PC-3 (cell line): ENCODE data around the gene HYAL1. TPM values are rescaled to one million over a fixed set of nuclear protein-coding genes. Genes with fewer than 3 reads are reported as not detected.

Source experiments
- ATAC-seq: fragments of 200-7000 bp; cut with Tn5 transposase; 2 replicates; pipeline ENCODE4 v1.9.1; 2020; ENCODE audit warnings: mild to moderate bottlenecking, moderate library complexity
- BruUV-seq: library from RNA; stranded (reverse); fragments of 400-500 nt; replicated peaks from 2 replicates; lab custom pipeline; 2021; lab: Mats Ljungman, UMichigan
- CTCF ChIA-PET: fragments of 300-600 bp; sonication (Branson Sonifier 250); formaldehyde crosslinking; loops from one replicate; lab custom pipeline; 2022; ENCODE audit warnings: antibody characterized with exemption; lab: Charles Lee
- POLR2A ChIA-PET: fragments of 300-600 bp; sonication (Branson Sonifier 250); formaldehyde crosslinking; loops from one replicate; lab custom pipeline; 2022; ENCODE audit warnings: antibody characterized with exemption; ENCODE audit not compliant: unreplicated experiment; lab: Charles Lee
- DNase-seq: peaks from one replicate; pipeline ENCODE4 v3.0.0-alpha.2; 2015
- H2AFZ ChIP-seq: fragments of 300-600 bp; sonication (generic); 2 replicates; pipeline ENCODE4 v1.6.0; 2016; ENCODE audit warnings: antibody characterized with exemption, low read length
- H3F3A ChIP-seq: fragments of 300-600 bp; sonication (generic); one replicate; pipeline ENCODE4 v1.6.0; 2017; ENCODE audit warnings: antibody characterized with exemption, low read length, control low read depth, mild to moderate bottlenecking; ENCODE audit not compliant: unreplicated experiment
- H3K27ac ChIP-seq: fragments of 300-600 bp; sonication (generic); 2 replicates; pipeline ENCODE4 v1.5.1; 2016; ENCODE audit warnings: mild to moderate bottlenecking, low read length
- H3K27me3 ChIP-seq: fragments of 300-600 bp; sonication (generic); 2 replicates; pipeline ENCODE4 v1.6.1; 2016; ENCODE audit warnings: low read length, mixed read lengths
- H3K36me3 ChIP-seq: fragments of 300-600 bp; sonication (generic); 2 replicates; pipeline ENCODE4 v1.6.1; 2016; ENCODE audit warnings: low read depth, mixed run types, low read length, mixed read lengths
- H3K4me1 ChIP-seq: fragments of 300-600 bp; sonication (generic); 2 replicates; pipeline ENCODE4 v1.5.1; 2016; ENCODE audit warnings: low read length; ENCODE audit not compliant: insufficient read depth
- H3K4me2 ChIP-seq: fragments of 300-600 bp; sonication (generic); 2 replicates; pipeline ENCODE4 v1.6.0; 2016; ENCODE audit warnings: low read length
- H3K4me3 ChIP-seq: fragments of 300-600 bp; sonication (generic); 2 replicates; pipeline ENCODE4 v1.5.1; 2016; ENCODE audit warnings: mild to moderate bottlenecking, low read length, mixed read lengths
- H3K79me2 ChIP-seq: fragments of 300-600 bp; sonication (generic); 2 replicates; pipeline ENCODE4 v1.6.1; 2017; ENCODE audit warnings: low read length, mixed read lengths
- H3K9ac ChIP-seq: fragments of 300-600 bp; sonication (generic); 2 replicates; pipeline ENCODE4 v1.6.0; 2016; ENCODE audit warnings: mild to moderate bottlenecking, low read length
- H3K9me2 ChIP-seq: fragments of 300-600 bp; sonication (generic); replicated peaks from 2 replicates; pipeline ENCODE4 v1.6.1; 2016; ENCODE audit warnings: mixed run types, low read length, mixed read lengths
- H3K9me3 ChIP-seq: fragments of 300-600 bp; sonication (generic); 2 replicates; pipeline ENCODE4 v1.6.1; 2016; ENCODE audit warnings: low read length, mixed read lengths
- H4K20me1 ChIP-seq: fragments of 300-600 bp; sonication (generic); 2 replicates; pipeline ENCODE4 v1.6.1; 2016; ENCODE audit warnings: low read length, mixed read lengths
- CTCF ChIP-seq: fragments of 300-600 bp; sonication (generic); conservative IDR thresholded peaks from 2 replicates; pipeline ENCODE4 v1.5.1; 2017; ENCODE audit warnings: antibody characterized with exemption, low read depth, mild to moderate bottlenecking, low read length
- EZH2 ChIP-seq: fragments of 300-600 bp; sonication (generic); IDR thresholded peaks from one replicate; pipeline ENCODE4 v1.6.1; 2017; ENCODE audit warnings: antibody characterized with exemption, mild to moderate bottlenecking, low read length; ENCODE audit not compliant: unreplicated experiment
- EZH2phosphoT487 ChIP-seq: fragments of 300-600 bp; sonication (generic); IDR thresholded peaks from 2 replicates; pipeline ENCODE4 v1.6.1; 2018; ENCODE audit warnings: mild to moderate bottlenecking, antibody characterized with exemption, low read length, borderline replicate concordance
- intact Hi-C: fragments of 100-400 bp; cut with micrococcal nuclease; formaldehyde crosslinking; loops from 2 replicates; pipeline ENCODE4 v1.9.0; 2023
- total RNA-seq: library from RNA; depleted of rRNA; stranded (reverse); fragments of >200 nt; gene quantifications from 2 replicates; pipeline ENCODE4 v1.2.3, GENCODE V29; 2014

HYAL1 gene
- total RNA-seq, 1 experiment from 2014 or later = 1.3 TPM

- Histone ChIP-seq H3F3A (no peaks in the 10 kb centered on the region), H3K9me3 (no peaks in the 10 kb centered on the region), H3K27me3 (no peaks in the 10 kb centered on the region), H3K79me2 (no peaks in the 10 kb centered on the region), H3K4me1 (peaks cover 46% of the 10 kb centered on the region), H3K4me3 (no peak overlapping the region), H3K36me3 (no peaks in the 10 kb centered on the region), H4K20me1 (no peaks in the 10 kb centered on the region), H3K27ac (peak overlapping the region; percentile 52), H3K9ac (0 out of 2 replicates have a peak overlapping the region, but pooled peaks have one; percentile 14), H3K4me2 (peak overlapping the region; percentile 15), H3K9me2 (no peaks in the 10 kb centered on the region), H2AFZ (no peak overlapping the region)
- DNase-seq (peak; percentile 74), ATAC-seq (peak; percentile 8)
- intact Hi-C loops = no loop called here
- CTCF ChIA-PET = interaction anchor here (0.6 to 1.1 kb wide), 4 partner anchors 29 to 70 kb away, joined by 3 to 8 read pairs (median 4); partner anchors contain the start of gene GNAI2
- no TSS peak for BruUV-seq
- TF ChIP-seq CTCF = no peak
- TF ChIP-seq EZH2 = no peak
- POLR2A ChIA-PET = interaction anchor here (0.6 kb wide), 1 partner anchor 31 kb away, joined by 9 read pairs; no protein-coding TSS in a partner anchor
These were observed 38.9 kb downstream of the HYAL1 start for GRCh38 chr3:50264383-50264963.

- no TSS peak for BruUV-seq
- DNase-seq = no peak
- no peaks in the 10 kb centered on the region for H3K9me2 ChIP-seq
- no peak overlapping the region for H3K4me3 ChIP-seq
- no peaks in the 10 kb centered on the region for H4K20me1 ChIP-seq
- POLR2A ChIA-PET = no interaction called here
- ATAC-seq = no peak
- intact Hi-C loops = no loop called here
- no peaks in the 10 kb centered on the region for H3F3A ChIP-seq
- H3K79me2 ChIP-seq = no peaks in the 10 kb centered on the region
- H3K36me3 ChIP-seq = no peaks in the 10 kb centered on the region
- H3K9ac ChIP-seq = 0 out of 2 replicates have a peak overlapping the region, but pooled peaks have one; percentile 4
- CTCF ChIA-PET = interaction anchor here (0.6 to 1.1 kb wide), 4 partner anchors 17 to 69 kb away, joined by 3 to 8 read pairs (median 6); no protein-coding TSS in a partner anchor
- TF ChIP-seq EZH2phosphoT487 = no peak
- no peak for TF ChIP-seq CTCF
- TF ChIP-seq EZH2 = no peak
- no peaks in the 10 kb centered on the region for H3K9me3 ChIP-seq
- H3K27ac ChIP-seq = peak overlapping the region; percentile 52; the same call in 1 of the 2 replicates
- peaks cover 38% of the 10 kb centered on the region for H3K4me1 ChIP-seq
- no peak overlapping the region for H2AFZ ChIP-seq
- no peaks in the 10 kb centered on the region for H3K27me3 ChIP-seq
- peak overlapping the region; percentile 15 for H3K4me2 ChIP-seq
These were observed 39.6 kb downstream of the HYAL1 start for GRCh38 chr3:50263478-50264382.
